Activated CD8-positive, alpha-beta memory T cell treated with anti-CD3 and anti-CD28 coated beads for 36 hours (primary cell): Measurements from ENCODE around the gene SLC23A3. TPM values are rescaled to one million over a fixed set of nuclear protein-coding genes. Genes with fewer than 3 reads are reported as not detected.

Source experiments
- CTCF ChIA-PET: fragments of 350-600 bp; sonication (Branson Sonifier 250); formaldehyde crosslinking; loops from one replicate; lab custom pipeline; 2021; ENCODE audit warnings: antibody characterized with exemption; lab: Charles Lee
- POLR2A ChIA-PET: fragments of 350-600 bp; sonication (Branson Sonifier 250); formaldehyde crosslinking; loops from one replicate; lab custom pipeline; 2021; ENCODE audit warnings: antibody characterized with exemption; lab: Charles Lee
- total RNA-seq, 2 experiments: library from RNA; stranded (reverse); gene quantifications; one replicate each; pipeline ENCODE4 v1.2.3, GENCODE V29; 2021

SLC23A3 gene
- total RNA-seq, 2 experiments from 2014 or later, result 1.8 to 2.9 TPM

DNA sequence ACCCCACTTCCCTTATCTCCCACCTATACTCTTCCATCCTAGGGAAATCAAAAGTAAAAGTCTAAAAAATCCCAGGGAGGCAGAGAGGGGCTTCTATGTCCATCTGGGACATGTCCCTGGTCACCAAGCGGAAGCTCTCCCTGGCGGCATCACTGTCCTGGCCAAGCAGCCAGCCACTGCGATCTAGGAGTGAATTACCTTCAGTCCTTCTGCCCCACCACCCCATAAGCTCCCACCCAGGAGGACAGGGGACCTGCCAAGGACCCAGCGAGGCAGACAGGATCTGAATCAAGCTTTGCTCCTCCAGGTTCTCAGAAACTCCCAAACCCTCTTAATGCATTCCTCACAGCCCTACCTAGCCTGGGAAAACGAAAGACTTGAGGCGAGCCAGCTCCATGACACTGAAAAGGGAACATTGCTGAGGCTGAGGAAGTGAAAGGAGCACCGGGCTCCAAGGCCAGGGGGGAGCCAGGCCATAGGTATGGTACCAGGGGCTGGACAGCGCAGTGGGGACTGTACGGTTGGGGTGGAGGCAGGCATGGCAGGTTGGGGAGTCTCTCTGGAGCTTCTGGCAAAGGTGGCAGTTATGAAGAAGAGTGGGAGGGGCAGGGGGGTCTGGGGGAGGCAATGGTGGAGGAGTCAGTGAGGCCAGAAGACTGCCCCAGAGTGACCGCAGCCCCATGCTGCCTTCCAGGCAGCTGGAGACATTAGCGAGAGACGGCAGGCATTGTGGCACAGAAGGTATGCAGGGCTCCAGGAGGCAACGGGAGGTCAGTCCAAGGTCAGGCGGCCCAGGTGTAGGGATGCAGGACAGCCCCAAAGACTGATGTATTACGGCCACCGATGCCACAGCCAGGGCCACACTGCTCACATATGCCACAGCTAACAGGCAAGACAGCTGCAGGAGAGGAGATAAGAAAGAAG lies 2.7 kb upstream of the SLC23A3 start:
- POLR2A ChIA-PET, result interaction anchor here (1.0 to 1.3 kb wide), 2 partner anchors 34 to 39 kb away, joined by 4 to 6 read pairs; partner anchors contain the start of gene ZFAND2B
- CTCF ChIA-PET, result interaction anchor here (0.7 to 5.6 kb wide), 10 partner anchors 13 to 128 kb away, joined by 3 to 28 read pairs (median 4); partner anchors contain the start of genes ANKZF1, ATG9A and NHEJ1

DNA sequence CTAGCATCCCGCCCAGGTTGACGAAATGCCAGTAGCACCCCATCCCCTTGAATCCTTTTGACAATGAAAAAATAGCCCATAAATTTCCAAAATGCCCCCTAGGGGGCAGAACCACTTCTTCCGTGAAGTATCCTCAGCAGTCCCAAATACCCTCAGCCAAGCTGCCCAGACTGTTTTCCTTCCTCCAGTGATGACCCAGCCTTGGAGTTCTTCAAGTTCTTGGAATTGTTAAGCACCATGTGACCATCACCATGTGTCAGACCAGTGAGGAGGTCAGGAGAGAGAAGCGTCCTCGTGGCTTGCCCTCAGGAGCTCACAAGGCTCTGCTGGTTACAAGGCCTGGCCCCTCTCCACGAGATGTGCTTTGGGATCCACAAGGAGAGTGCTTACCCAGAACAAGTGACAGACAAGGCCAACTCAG lies 1.4 kb upstream of the SLC23A3 start:
- POLR2A ChIA-PET, result interaction anchor here (1.0 kb wide), 1 partner anchor 40 kb away, joined by 6 read pairs; no protein-coding TSS in a partner anchor

DNA sequence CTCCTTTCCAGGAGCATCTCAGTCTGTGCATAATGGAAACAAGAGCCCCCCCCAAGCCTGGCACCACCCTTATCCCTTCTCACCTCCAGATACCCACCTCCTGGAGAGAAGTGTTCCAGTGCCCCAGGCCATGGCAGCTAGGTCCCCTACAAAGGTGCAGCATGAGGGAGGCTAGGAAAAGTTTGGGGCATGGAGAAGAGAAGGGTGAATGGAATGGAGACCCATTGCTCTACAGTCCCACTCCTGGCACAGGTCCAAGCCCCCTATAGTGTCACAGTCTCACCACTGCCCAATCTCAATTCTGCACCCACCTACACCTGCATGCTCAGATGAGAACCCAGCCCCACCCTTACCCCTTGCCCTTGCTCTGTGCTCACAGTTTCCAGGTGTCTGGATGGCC lies 897 bp downstream of the SLC23A3 start:
- CTCF ChIA-PET, result interaction anchor here (1.9 kb wide), 1 partner anchor 9 kb away, joined by 4 read pairs; the partner anchor contains the start of gene NHEJ1
- POLR2A ChIA-PET, result no interaction called here

More for the DNA sequence above, 1.4 kb upstream of the SLC23A3 start:
- CTCF ChIA-PET, result interaction anchor here (1.1 to 5.6 kb wide), 11 partner anchors 9 to 129 kb away, joined by 3 to 28 read pairs (median 6); partner anchors contain the start of gene NHEJ1

DNA sequence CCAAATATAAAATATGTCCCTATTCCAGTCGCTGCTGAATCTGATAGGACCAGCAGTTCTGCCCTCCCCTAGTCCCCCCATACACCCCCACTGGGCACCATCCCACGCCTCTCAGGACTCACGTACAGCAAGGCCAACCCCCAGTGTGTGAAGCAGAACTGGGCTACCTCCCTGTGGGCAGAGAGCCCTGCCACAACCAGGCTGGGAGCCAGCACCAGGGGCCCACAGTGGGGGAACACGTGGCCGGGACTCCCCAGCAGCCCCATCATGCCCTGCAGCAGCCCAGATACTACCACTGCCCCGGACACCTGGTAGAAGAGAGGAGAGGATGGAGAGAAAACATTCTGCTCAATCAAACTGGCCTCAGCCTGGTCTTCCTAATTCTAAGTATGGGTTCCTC lies 1.3 kb downstream of the SLC23A3 start:
- ChIA-PET CTCF (interaction anchor here (1.9 kb wide), 1 partner anchor 9 kb away, joined by 4 read pairs; the partner anchor contains the start of gene NHEJ1), POLR2A (no interaction called here)

DNA sequence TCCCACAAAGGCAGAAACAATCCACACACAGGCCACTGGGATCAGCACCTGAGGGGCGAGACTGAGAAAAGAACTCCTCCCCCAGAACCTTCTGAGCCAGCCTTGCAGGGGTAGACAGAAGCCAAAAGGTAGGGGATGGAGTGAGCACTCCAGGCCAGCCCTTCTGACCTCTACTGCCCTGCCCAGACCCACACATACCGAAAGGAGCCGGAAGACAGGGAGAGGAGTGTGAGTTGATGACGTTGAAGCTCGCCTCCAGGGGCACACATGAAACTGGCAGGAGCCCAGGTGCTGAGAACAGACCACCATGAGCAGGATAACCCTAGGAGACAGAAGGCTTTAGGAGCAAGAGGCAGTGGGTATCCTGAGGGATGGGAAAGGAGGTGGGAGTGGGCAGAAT lies 1.8 kb downstream of the SLC23A3 start:
- CTCF ChIA-PET, result no interaction called here
- POLR2A ChIA-PET, result no interaction called here

DNA sequence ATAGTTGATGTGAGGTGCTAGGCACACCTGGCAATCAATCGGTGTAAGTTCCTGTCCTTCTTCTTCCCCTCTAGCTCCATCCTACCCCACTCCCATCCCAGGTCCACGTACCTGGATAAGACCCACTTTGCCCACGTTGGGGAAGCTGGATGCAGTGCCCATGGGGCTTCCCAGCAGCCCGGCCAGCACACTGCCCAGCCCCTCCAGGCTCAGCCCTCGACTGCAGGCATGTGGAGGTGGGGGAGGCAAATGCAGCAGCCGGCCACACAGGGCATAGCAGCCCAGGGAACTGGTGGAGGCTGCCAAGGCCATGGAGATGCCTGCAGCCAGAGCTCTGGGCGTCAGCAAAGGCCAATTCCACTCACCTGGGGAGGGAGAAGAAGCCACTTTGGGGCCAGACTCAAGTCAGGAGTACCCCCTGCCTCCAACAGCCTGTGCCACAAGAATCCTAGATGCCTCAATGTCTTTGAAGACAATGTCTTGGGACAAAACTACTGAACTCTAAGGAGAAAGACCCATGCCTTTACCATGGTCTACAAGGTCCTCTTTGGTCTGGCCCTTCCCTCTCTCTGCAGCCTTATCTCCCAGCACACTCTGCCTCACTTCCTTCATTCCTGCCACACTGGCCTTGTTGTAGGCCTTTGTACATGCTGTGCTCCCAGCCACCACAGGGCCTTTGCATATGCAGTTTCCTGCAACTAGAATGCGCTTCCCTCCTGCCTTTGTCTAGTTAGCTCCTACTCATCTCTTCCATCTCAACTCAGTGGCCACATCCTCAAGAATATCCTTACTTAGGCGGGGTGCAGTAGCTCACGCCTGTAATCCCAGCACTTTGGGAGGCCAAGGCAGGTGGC lies 4.5 kb downstream of the SLC23A3 start:
- CTCF ChIA-PET, result interaction anchor here (1.0 to 1.3 kb wide), 3 partner anchors 8 to 11 kb away, joined by 3 to 4 read pairs (median 3); partner anchors contain the start of gene CNPPD1
- POLR2A ChIA-PET, result no interaction called here

DNA sequence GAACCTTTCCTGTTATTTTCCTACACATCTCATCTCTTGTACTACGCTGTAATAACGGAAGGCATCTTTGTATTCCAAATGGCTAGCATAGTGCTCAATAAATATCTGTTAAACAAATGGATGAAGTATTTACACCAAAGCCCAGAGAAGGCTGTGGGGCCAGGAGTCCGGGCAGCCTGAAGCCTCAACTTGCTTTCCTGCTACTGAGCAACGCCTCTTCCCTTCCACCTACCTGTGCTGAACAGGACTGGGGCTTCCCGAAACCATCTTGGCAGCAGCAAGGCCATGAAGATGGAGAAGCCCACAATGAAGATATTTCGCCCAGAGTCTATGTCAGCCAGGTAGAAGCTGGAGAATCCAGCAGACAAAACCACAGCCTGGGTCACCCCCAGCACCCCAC lies 6.7 kb downstream of the SLC23A3 start:
- ChIA-PET CTCF (no interaction called here), POLR2A (no interaction called here)

DNA sequence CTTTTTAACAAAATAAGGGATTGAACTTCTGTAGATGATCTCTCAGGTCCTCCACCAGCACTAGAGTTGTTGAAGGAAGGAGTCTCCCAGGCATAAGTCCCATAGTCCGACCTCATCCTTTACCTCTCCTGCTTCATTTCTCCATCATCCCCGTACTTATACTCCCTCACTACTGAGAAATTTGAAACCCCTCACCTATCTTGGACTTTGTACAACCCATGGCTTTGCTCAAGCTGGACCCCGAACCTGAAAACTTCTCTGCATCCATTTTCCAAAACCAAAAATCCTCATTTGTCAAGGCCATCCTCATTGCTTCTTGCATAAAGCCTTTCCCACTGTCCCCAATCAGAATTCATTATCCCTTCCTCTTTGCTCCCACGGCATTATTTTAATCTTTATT lies 8.7 kb downstream of the SLC23A3 start:
- POLR2A ChIA-PET, result no interaction called here
- CTCF ChIA-PET, result interaction anchor here (2.8 to 3.2 kb wide), 2 partner anchors 12 to 15 kb away, joined by 9 to 28 read pairs; partner anchors contain the start of gene CNPPD1

DNA sequence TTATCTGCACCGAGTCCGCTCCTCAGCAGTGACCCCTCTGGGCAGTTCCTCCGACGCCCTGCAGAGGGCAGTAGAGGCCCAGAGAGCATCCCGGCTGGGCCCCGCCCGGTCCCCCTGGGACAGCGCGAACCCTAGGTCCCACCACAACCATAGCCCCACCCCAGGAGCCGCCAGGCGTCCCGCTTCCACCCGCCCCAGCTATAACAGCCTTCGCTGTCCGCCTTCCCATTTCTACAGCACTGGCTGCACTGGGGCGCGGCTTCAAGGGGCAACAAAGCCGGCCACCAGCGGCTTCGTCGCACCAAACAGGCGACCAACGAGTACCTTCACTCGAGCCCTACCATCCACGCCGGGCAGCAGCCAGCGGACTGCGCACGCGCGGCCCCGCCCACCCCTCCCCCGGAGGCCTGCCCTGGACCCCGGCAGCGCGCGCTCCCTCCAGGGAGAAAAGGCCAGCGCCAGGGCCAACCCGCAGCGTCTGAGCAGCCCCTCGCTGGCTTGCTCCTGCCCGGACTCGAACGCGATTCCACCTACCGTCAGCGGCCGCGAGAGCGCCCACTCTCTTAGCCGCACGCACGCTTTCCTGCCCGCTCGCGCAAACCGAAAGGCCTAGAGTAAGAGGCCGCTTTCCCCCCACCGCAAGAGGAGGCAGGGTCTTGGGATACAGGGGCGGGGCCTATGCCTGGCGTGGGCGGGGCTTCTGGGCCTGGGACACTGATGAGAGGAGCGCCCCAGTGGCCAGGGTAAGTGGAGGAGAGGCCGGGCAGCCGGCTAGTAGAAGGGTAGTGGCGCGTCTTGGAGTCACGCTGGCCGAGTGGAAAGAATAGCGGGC lies 9.4 kb downstream of the SLC23A3 start, which contains the start of gene NHEJ1:
TSS of gene NHEJ1 (minus strand) at position 630 of the 832 bp plus-strand sequence. CDS start 2,453 bp downstream, outside the sequence.
- CTCF ChIA-PET, result interaction anchor here (0.8 to 5.2 kb wide), 25 partner anchors 9 to 228 kb away, joined by 3 to 35 read pairs (median 5); partner anchors contain the start of genes ABCB6, ANKZF1, CNPPD1 and GLB1L
- POLR2A ChIA-PET, result interaction anchor here (0.6 to 1.2 kb wide), 4 partner anchors 46 to 69 kb away, joined by 4 to 7 read pairs (median 5); partner anchors contain the start of genes ANKZF1 and ATG9A

DNA sequence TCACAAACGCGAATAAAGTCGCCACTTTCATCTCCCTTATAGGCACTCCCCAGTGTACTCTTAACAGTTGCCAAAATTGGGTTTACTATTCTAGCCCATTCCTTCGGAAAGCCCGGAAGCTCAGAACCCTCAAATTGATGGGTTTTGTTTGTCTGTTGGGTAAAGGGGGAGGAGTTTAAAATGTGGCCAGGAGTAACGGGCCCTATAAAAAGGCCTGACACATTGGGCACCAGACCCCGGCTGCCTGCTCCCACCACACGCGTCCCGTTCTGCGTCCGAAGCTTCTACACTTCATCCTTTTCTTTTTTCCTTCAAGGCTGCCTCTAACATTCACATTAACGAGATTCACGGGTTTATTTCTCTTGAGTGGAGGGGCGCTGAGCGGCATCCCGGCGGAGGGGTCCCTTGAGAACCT lies 10.1 kb downstream of the SLC23A3 start:
- ChIA-PET POLR2A (interaction anchor here (0.6 to 1.2 kb wide), 5 partner anchors 46 to 89 kb away, joined by 3 to 7 read pairs (median 5); partner anchors contain the start of genes ANKZF1 and ATG9A), CTCF (interaction anchor here (0.8 to 5.2 kb wide), 27 partner anchors 10 to 229 kb away, joined by 3 to 35 read pairs (median 4); partner anchors contain the start of genes ABCB6, ANKZF1, CNPPD1 and GLB1L)

DNA sequence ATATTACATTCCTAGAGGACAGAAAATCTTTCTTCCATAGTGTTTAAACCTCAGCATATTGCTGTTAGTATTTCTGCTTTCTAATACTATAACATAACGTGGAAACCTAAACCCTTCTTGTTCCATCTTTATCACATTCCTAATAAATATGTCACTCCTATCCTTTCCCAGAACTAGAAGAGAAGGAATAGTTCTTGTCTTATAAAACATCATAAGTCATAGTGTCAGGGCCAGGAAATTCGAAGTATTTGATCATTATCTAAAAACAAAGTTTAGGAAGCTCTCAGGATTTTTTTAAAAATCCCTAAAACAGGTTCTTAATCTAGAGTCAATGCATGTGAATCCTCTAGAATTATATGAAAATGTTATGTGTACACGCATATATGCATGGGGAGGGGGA lies 11.2 kb downstream of the SLC23A3 start:
- CTCF ChIA-PET, result interaction anchor here (0.7 to 5.2 kb wide), 13 partner anchors 14 to 230 kb away, joined by 3 to 35 read pairs (median 9); partner anchors contain the start of genes CNPPD1, IHH, TUBA4A and TUBA4B
- POLR2A ChIA-PET, result no interaction called here

DNA sequence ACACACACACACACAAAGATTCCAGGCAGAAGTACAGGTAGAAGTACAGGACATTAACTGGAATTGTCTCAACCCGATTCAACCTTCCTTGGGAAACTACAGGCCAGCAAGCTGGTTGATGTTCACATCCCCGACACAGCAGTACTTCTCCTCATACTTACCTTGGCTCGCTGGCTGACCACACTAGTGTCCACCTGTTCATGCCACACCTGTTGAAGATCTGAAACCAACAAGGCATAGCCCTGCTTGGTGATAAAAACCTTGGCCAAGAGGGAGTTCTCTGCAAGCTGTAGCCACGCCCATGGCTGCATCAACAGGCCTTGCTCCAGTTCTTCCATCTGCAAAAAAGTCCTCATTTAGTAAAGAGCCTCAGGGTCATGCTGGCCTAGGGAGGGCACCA lies 11.8 kb downstream of the SLC23A3 start:
- CTCF ChIA-PET, result interaction anchor here (0.6 to 5.2 kb wide), 8 partner anchors 8 to 141 kb away, joined by 4 to 35 read pairs (median 14); partner anchors contain the start of genes IHH, TUBA4A and TUBA4B
- POLR2A ChIA-PET, result no interaction called here

DNA sequence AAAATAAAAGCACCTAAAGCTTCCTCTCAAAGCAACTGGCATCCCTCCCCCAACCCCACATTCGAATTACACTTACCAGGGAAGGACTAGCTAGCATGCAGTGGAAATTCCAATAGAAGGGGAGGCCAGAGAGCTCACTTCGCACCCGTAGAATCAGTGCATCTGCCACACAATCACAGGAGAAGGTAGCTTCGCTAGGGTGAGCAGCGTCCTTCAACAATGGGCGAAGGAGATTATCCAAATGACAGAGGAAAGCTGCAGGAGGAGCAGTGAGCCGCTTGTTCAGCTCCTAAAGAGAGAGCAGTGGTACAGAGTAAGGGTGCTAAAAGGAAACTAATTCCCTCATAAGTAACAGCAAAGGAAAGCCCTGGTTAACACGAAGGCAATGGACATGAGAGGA lies 12.4 kb downstream of the SLC23A3 start:
- ChIA-PET CTCF (interaction anchor here (0.6 to 5.2 kb wide), 9 partner anchors 9 to 142 kb away, joined by 3 to 35 read pairs (median 5); partner anchors contain the start of gene IHH), POLR2A (no interaction called here)

DNA sequence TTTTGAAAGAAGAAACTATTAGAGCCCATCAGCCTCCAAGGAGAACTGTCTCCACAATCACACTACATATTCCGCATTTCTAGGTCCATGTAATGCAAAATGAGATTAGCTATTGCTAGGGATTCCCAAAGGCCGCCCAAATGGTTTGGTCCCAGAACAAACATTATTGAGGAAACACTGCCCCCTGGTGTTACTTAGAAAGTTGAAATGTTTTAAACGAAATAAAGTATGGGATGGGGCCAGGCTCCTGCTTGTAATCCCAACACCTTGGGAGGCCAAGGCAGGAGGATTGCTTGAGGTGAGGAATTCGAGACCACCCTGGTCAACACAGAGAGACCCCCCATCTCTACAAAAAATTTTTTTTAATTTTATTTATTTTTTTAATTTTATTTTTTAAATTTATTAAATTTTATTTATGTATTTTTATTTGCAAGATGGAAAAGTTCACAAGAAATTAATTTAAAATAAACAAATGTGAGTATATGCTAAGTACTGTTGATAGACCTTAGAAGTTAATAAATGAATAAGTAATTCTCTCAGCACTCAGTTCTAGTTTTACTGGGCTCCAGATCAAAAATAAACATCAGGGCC lies 14.7 kb downstream of the SLC23A3 start:
- ChIA-PET CTCF (interaction anchor here (0.7 to 4.3 kb wide), 17 partner anchors 17 to 257 kb away, joined by 3 to 35 read pairs (median 3); no protein-coding TSS in a partner anchor), POLR2A (interaction anchor here (0.5 to 1.0 kb wide), 2 partner anchors 42 to 64 kb away, joined by 4 to 7 read pairs; no protein-coding TSS in a partner anchor)

DNA sequence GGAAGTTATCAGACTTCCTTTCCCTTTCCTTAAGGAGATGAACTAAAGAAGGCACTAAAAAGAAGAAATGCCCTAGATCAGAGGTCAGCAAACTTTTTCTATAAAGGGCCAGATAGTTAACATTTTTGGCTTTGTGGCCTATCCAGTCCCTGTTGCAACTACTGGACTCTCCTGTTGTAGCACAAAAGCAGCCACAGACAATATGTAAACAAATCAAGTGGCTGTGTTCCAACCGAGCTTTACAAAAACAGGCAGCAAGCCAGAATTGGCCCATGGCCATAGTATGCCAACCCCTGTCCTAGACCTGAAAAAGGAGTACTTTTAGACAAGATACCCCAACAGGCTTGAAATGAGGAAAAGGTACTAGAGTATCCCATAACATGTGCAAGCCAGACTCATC lies 20.2 kb downstream of the SLC23A3 start:
- CTCF ChIA-PET, result interaction anchor here (1.1 to 2.5 kb wide), 5 partner anchors 82 to 145 kb away, joined by 3 to 10 read pairs (median 5); no protein-coding TSS in a partner anchor

DNA sequence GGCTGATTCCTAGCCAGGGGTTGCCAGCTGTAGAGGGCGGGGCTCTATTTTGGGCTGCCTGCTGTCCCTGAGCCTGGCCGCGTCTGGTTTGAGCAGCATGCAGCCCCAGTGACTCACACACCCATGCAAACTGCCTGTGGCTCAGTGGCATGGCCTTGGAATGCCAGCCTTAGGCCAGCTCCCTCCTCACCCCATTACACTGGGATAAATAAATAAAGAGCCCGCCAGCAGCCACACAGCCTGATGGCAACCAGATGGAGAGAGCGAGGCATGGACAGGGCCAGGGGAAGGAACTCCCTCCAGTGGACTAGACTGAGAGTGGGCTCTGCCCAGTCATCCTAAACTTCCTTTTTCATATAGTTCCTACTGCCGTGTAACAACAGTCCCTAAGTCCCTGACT lies 27.5 kb downstream of the SLC23A3 start:
- POLR2A ChIA-PET, result no interaction called here
- CTCF ChIA-PET, result interaction anchor here (0.6 to 1.5 kb wide), 5 partner anchors 17 to 336 kb away, joined by 3 to 4 read pairs (median 3); no protein-coding TSS in a partner anchor

More for the DNA sequence above, 20.2 kb downstream of the SLC23A3 start:
- POLR2A ChIA-PET, result no interaction called here
